Endothelial cell of umbilical vein (primary cell): ENCODE results near the gene MRPS5. TPM values are rescaled to one million over a fixed set of nuclear protein-coding genes. Genes with fewer than 3 reads are reported as not detected.

Experiments
- BruUV-seq: library from RNA; stranded (reverse); fragments of 400-500 nt; replicated peaks from 2 replicates; lab custom pipeline; 2021; lab: Mats Ljungman, UMichigan
- CTCF ChIA-PET: fragments of 300-600, 350-600 bp; sonication (Branson Sonifier 250); formaldehyde crosslinking; loops from one replicate; lab custom pipeline; 2021; ENCODE audit warnings: antibody characterized with exemption, inconsistent platforms; lab: Charles Lee
- POLR2A ChIA-PET: fragments of 300-600, 350-600 bp; sonication (Branson Sonifier 250); formaldehyde crosslinking; loops from one replicate; lab custom pipeline; 2021; ENCODE audit warnings: antibody characterized with exemption, inconsistent platforms; lab: Charles Lee
- DNase-seq: peaks from one replicate; pipeline ENCODE4 v3.0.0-alpha.2; 2011; ENCODE audit warnings: low read depth, low spot score
- FAIRE-seq: peaks from 2 replicates; lab custom pipeline; 2011; peaks lifted over from hg19 to GRCh38; lab: Jason Lieb, UNC
- H2AFZ ChIP-seq: 2 replicates; pipeline ENCODE4 v1.6.0; 2012; ENCODE audit warnings: low read depth, low read length, control low read depth, inconsistent platforms
- H3K27ac ChIP-seq: 2 replicates; pipeline ENCODE4 v1.5.1; 2011; ENCODE audit warnings: low read depth, mild to moderate bottlenecking, control low read depth, low read length, moderate library complexity; ENCODE audit not compliant: insufficient read depth
- H3K27me3 ChIP-seq, 2 experiments: 2 replicates each; pipeline versions ENCODE4 v1.6.0 to v1.6.1; 2011; ENCODE audit warnings: low read length in 2 of 2, mixed read lengths in 1 of 2; ENCODE audit not compliant: control insufficient read depth in 2 of 2, insufficient read depth in 2 of 2
- H3K36me3 ChIP-seq, 2 experiments: 2 replicates in 1 of 2; 3 replicates in 1 of 2; pipeline ENCODE4 v1.5.1; 2011; ENCODE audit warnings: low read length in 2 of 2, mild to moderate bottlenecking in 1 of 2, moderate library complexity in 1 of 2; ENCODE audit not compliant: control insufficient read depth in 2 of 2, insufficient read depth in 2 of 2; ENCODE audit errors: extremely low read depth in 1 of 2
- H3K4me1 ChIP-seq: 3 replicates; pipeline ENCODE4 v1.5.1; 2011; ENCODE audit warnings: mild to moderate bottlenecking, low read length; ENCODE audit not compliant: control insufficient read depth, insufficient read depth; ENCODE audit errors: extremely low read depth
- H3K4me2 ChIP-seq: 2 replicates; pipeline ENCODE4 v1.6.1; 2011; ENCODE audit warnings: low read length, control low read depth, mixed read lengths; ENCODE audit not compliant: insufficient read depth
- H3K4me3 ChIP-seq, 3 experiments: fragments of 200-600 bp in 1 of 3; sonication (generic), shearing (Covaris generic) in 1 of 3; replicated peaks in 1 of 3; 2 replicates each; pipeline ENCODE4 v1.5.1; 2011 to 2016; ENCODE audit warnings: control low read depth in 3 of 3, low read length in 3 of 3, mild to moderate bottlenecking in 2 of 3, inconsistent platforms in 1 of 3, low read depth in 1 of 3, moderate library complexity in 1 of 3; ENCODE audit not compliant: insufficient read depth in 1 of 3
- H3K79me2 ChIP-seq: 2 replicates; pipeline ENCODE4 v1.6.0; 2012; ENCODE audit warnings: low read length, inconsistent platforms; ENCODE audit not compliant: control insufficient read depth, insufficient read depth
- H3K9ac ChIP-seq: replicated peaks from 2 replicates; pipeline ENCODE3; 2011; ENCODE audit warnings: low read length, control low read depth; ENCODE audit not compliant: insufficient read depth; ENCODE audit errors: extremely low read depth
- H3K9me1 ChIP-seq: replicated peaks from 3 replicates; pipeline ENCODE4 v1.6.0; 2011; ENCODE audit warnings: mild to moderate bottlenecking, low read length; ENCODE audit not compliant: control insufficient read depth, insufficient read depth; ENCODE audit errors: extremely low read depth
- H3K9me3 ChIP-seq: replicated peaks from 2 replicates; pipeline ENCODE4 v1.5.1; 2012; ENCODE audit warnings: low read length, inconsistent platforms; ENCODE audit not compliant: control insufficient read depth, insufficient read depth
- H4K20me1 ChIP-seq: replicated peaks from 2 replicates; pipeline ENCODE3; 2011; ENCODE audit warnings: mild to moderate bottlenecking, low read length; ENCODE audit not compliant: control insufficient read depth, insufficient read depth; ENCODE audit errors: extremely low read depth
- EZH2 ChIP-seq: IDR thresholded peaks from 2 replicates; pipeline ENCODE4 v1.6.1; 2012; ENCODE audit warnings: borderline replicate concordance, low read depth, mild to moderate bottlenecking, moderate library complexity, low read length, inconsistent platforms; ENCODE audit not compliant: severe bottlenecking
- FOS ChIP-seq: IDR thresholded peaks from 2 replicates; pipeline ENCODE4 v1.6.1; 2011; ENCODE audit warnings: mild to moderate bottlenecking, low read length, moderate library complexity, borderline replicate concordance; ENCODE audit not compliant: insufficient read depth
- GATA2 ChIP-seq: IDR thresholded peaks from 2 replicates; pipeline ENCODE4 v1.7.0; 2011; ENCODE audit warnings: low read depth, mild to moderate bottlenecking, moderate library complexity, mixed read lengths, low read length; ENCODE audit not compliant: insufficient read length, insufficient read depth
- JUN ChIP-seq: IDR thresholded peaks from 2 replicates; pipeline ENCODE4 v1.6.1; 2011; ENCODE audit warnings: borderline replicate concordance, low read depth; ENCODE audit not compliant: insufficient read length, insufficient read depth
- MYC ChIP-seq: IDR thresholded peaks from one replicate; pipeline ENCODE4 v1.6.1; 2011; ENCODE audit warnings: mild to moderate bottlenecking, low read depth, low read length
- POLR2A ChIP-seq: IDR thresholded peaks from 2 replicates; pipeline ENCODE4 v1.6.1; 2012; ENCODE audit warnings: low read depth, mild to moderate bottlenecking, control low read depth, low read length
- POLR2AphosphoS5 ChIP-seq: IDR thresholded peaks from 2 replicates; pipeline ENCODE4 v1.6.1; 2012; ENCODE audit warnings: low read depth, mild to moderate bottlenecking, control low read depth, low read length, moderate library complexity; ENCODE audit not compliant: insufficient read depth
- dilution Hi-C: fragments of 300-500 bp; cut with MboI; formaldehyde crosslinking; loops from one replicate; pipeline ENCODE4 v1.15.0; 2019; ENCODE audit warnings: low sequenced_read_pairs; ENCODE audit not compliant: extremely low pct_ligation_motif_present
- intact Hi-C: fragments of 100-400 bp; cut with micrococcal nuclease; formaldehyde crosslinking; loops from one replicate; pipeline ENCODE4 v1.10.0; 2022
- polyA plus RNA-seq, 4 experiments: library from polyadenylated mRNA; depleted of rRNA in 3 of 4; stranded (reverse) in 3 of 4; unstranded in 1 of 4; fragments of >200 nt; gene quantifications; 2 replicates each; pipeline versions ENCODE4 v1.2.1 to v1.2.3, GENCODE V29; 2011 to 2012; ENCODE audit warnings: missing spikeins in 1 of 4
- total RNA-seq: library from RNA; stranded (reverse); gene quantifications from 2 replicates; pipeline ENCODE4 v1.2.3, GENCODE V29; 2021
- TF ChIP-seq, protein P1 (sequence below), 2 donors: IDR thresholded peaks; 1 replicate in 1 of 2; 2 replicates in 1 of 2; pipeline ENCODE4 v1.5.1; 2011; ENCODE audit warnings: low read length in 2 of 2, mild to moderate bottlenecking in 2 of 2, moderate library complexity in 2 of 2, control low read depth in 1 of 2, inconsistent platforms in 1 of 2, low read depth in 1 of 2; ENCODE audit not compliant: insufficient read depth in 1 of 2; ENCODE audit errors: extremely low read depth in 1 of 2
- TF ChIP-seq, protein P2 (sequence below): IDR thresholded peaks from 2 replicates; pipeline ENCODE4 v1.6.1; 2011; ENCODE audit not compliant: insufficient read depth, insufficient read length

MRPS5 gene
- total and polyA plus RNA-seq, 2 donors (not counting 3 experiments of a cell fraction or from before 2014, with no cell fraction given): 50.5 to 62.8 TPM

DNA sequence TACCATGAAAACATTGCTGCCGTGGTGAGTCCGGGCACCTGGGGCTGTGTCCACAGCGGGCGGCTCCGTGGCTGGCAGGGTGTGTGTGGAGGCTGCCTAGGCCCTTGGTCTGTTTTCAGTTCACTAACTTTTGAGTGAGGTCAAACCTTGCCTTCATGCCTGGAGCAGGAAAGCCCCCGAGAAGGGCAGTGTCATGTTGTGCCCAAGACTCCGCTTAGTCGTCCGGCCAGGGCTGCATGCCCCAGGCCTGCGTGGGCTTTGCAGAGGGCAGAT is 72.0 kb downstream of the MRPS5 start:
- Histone ChIP-seq H3K9me3 (no peaks in the 10 kb centered on the region), H3K4me3 (no peak overlapping the region), H3K4me2 (no peak overlapping the region), H3K36me3 (no peaks in the 10 kb centered on the region), H3K27ac (no peak overlapping the region), H3K9ac (no peak overlapping the region), H3K27me3 (no peaks in the 10 kb centered on the region), H2AFZ (no peak overlapping the region), H3K9me1 (no peaks in the 10 kb centered on the region), H3K79me2 (no peaks in the 10 kb centered on the region), H3K4me1 (no peaks in the 10 kb centered on the region), H4K20me1 (no peaks in the 10 kb centered on the region)
- DNase-seq (no peak), FAIRE-seq (no peak)
- TF ChIP-seq FOS (no peak), MYC (no peak), GATA2 (no peak), POLR2A (no peak), POLR2AphosphoS5 (no peak), JUN (no peak), EZH2 (no peak)
- TF ChIP-seq, protein P1, sequence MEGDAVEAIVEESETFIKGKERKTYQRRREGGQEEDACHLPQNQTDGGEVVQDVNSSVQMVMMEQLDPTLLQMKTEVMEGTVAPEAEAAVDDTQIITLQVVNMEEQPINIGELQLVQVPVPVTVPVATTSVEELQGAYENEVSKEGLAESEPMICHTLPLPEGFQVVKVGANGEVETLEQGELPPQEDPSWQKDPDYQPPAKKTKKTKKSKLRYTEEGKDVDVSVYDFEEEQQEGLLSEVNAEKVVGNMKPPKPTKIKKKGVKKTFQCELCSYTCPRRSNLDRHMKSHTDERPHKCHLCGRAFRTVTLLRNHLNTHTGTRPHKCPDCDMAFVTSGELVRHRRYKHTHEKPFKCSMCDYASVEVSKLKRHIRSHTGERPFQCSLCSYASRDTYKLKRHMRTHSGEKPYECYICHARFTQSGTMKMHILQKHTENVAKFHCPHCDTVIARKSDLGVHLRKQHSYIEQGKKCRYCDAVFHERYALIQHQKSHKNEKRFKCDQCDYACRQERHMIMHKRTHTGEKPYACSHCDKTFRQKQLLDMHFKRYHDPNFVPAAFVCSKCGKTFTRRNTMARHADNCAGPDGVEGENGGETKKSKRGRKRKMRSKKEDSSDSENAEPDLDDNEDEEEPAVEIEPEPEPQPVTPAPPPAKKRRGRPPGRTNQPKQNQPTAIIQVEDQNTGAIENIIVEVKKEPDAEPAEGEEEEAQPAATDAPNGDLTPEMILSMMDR (IDR thresholded peaks at IDR 0.05; ENCODE audit: extremely low read depth in 1 of 2, insufficient read depth in 1 of 2, low read depth in 1 of 2, low read length in 2 of 2): no peak
- TF ChIP-seq, protein P2, sequence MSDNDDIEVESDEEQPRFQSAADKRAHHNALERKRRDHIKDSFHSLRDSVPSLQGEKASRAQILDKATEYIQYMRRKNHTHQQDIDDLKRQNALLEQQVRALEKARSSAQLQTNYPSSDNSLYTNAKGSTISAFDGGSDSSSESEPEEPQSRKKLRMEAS: no peak
- dilution Hi-C loops (no loop called here), intact Hi-C loops (no loop called here)
- CTCF ChIA-PET: no interaction called here
- no TSS peak for BruUV-seq
- POLR2A ChIA-PET: no interaction called here
